T-cell (primary cell): ENCODE data around the gene IGFBP2. TPM values are rescaled to one million over a fixed set of nuclear protein-coding genes. Genes with fewer than 3 reads are reported as not detected.

Experiments used
- ATAC-seq, 4 experiments: fragments of 200-7000 bp in 3 of 4; fragments of 150-1000 bp in 1 of 4; cut with Tn5 transposase; replicated peaks in 1 of 4; 1 replicate in 3 of 4; 2 replicates in 1 of 4; pipeline ENCODE4 v1.10.0; 2021; ENCODE audit warnings: moderate library complexity in 3 of 4, mild to moderate bottlenecking in 2 of 4, moderate number of reproducible peaks in 1 of 4
- CTCF ChIA-PET, 2 donors: fragments of 300-600 bp; sonication (Branson Sonifier 250); formaldehyde crosslinking; loops; one replicate each; lab custom pipeline; 2022; ENCODE audit warnings: antibody characterized with exemption in 2 of 2; lab: Charles Lee
- POLR2A ChIA-PET, 2 donors: fragments of 300-600 bp; sonication (Branson Sonifier 250); formaldehyde crosslinking; loops; one replicate each; lab custom pipeline; 2022; ENCODE audit warnings: antibody characterized with exemption in 2 of 2; lab: Charles Lee
- DNase-seq, 35 experiments: peaks; one replicate each; pipeline versions ENCODE4 v3.0.0 to v3.0.0-alpha.2; 2013 to 2023
- H3K27ac ChIP-seq: one replicate; pipeline ENCODE4 v1.5.1; 2013; ENCODE audit warnings: low read length
- H3K27me3 ChIP-seq, 2 experiments: replicated peaks in 1 of 2; 1 replicate in 1 of 2; 2 replicates in 1 of 2; pipeline versions ENCODE4 v1.6.1 to v1.7.0; 2013; ENCODE audit warnings: low read length in 1 of 2, mixed read lengths in 1 of 2; ENCODE audit not compliant: control insufficient read depth in 2 of 2, insufficient read depth in 2 of 2; ENCODE audit errors: extremely low read depth in 1 of 2
- H3K36me3 ChIP-seq, 2 donors: 1 replicate in 1 of 2; 2 replicates in 1 of 2; pipeline versions ENCODE4 v1.6.1 to v1.7.0; 2013; ENCODE audit warnings: low read length in 1 of 2; ENCODE audit not compliant: control insufficient read depth in 2 of 2, insufficient read depth in 1 of 2; ENCODE audit errors: extremely low read depth in 1 of 2
- H3K4me1 ChIP-seq, 2 experiments: 1 replicate in 1 of 2; 2 replicates in 1 of 2; pipeline versions ENCODE4 v1.6.1 to v1.7.0; 2013; ENCODE audit warnings: low read length in 2 of 2, mixed read lengths in 1 of 2; ENCODE audit not compliant: insufficient read depth in 2 of 2, control insufficient read depth in 1 of 2; ENCODE audit errors: extremely low read depth in 1 of 2
- H3K4me3 ChIP-seq, 2 donors: 1 replicate in 1 of 2; 2 replicates in 1 of 2; pipeline versions ENCODE4 v1.5.1 to v1.7.0; 2013; ENCODE audit warnings: mild to moderate bottlenecking in 2 of 2, low read length in 1 of 2, moderate library complexity in 1 of 2; ENCODE audit not compliant: control insufficient read depth in 1 of 2; ENCODE audit errors: extremely low read depth in 1 of 2
- H3K9me3 ChIP-seq: 2 replicates; pipeline ENCODE4 v1.7.0; 2013
- H3K27ac Mint-ChIP-seq, 2 donors: one replicate each; pipeline ENCODE4 v1.8.0; 2020 to 2021; ENCODE audit warnings: mild to moderate bottlenecking in 2 of 2, mixed read lengths in 2 of 2
- H3K27me3 Mint-ChIP-seq, 2 donors: one replicate each; pipeline ENCODE4 v1.8.0; 2021 to 2022; ENCODE audit warnings: mixed read lengths in 2 of 2
- H3K36me3 Mint-ChIP-seq: one replicate; pipeline ENCODE4 v1.8.0; 2021; ENCODE audit warnings: mixed read lengths
- H3K4me1 Mint-ChIP-seq, 3 donors: one replicate each; pipeline ENCODE4 v1.8.0; 2020 to 2022; ENCODE audit warnings: mixed read lengths in 3 of 3, mild to moderate bottlenecking in 1 of 3
- H3K4me3 Mint-ChIP-seq, 3 donors: one replicate each; pipeline ENCODE4 v1.8.0; 2020 to 2022; ENCODE audit warnings: mild to moderate bottlenecking in 3 of 3, mixed read lengths in 3 of 3, moderate library complexity in 3 of 3
- H3K9me3 Mint-ChIP-seq, 3 donors: one replicate each; pipeline ENCODE4 v1.8.0; 2020 to 2022; ENCODE audit warnings: mixed read lengths in 3 of 3
- WGBS: methylation state at CpG from one replicate; pipeline ENCODE4 v1.1.5; 2013; ENCODE audit warnings: missing lambda C conversion rate; ENCODE audit not compliant: insufficient coverage; 5-methylcytosine and 5-hydroxymethylcytosine counted together
- total RNA-seq, 35 experiments: library from RNA in 6 of 35; stranded (reverse) in 6 of 35; fragments of 120-200 nt in 1 of 35; gene quantifications; one replicate each; pipeline versions ENCODE4 v1.2.1 to v1.2.4 and lab custom pipeline; 2013 to 2026

The IGFBP2 gene
- total RNA-seq, 5 donors from 2014 or later (not counting 1 experiment from before 2014, with no cell fraction given), result 0.46 to 2.1 (median 1.8) TPM; not detected in 2

DNA sequence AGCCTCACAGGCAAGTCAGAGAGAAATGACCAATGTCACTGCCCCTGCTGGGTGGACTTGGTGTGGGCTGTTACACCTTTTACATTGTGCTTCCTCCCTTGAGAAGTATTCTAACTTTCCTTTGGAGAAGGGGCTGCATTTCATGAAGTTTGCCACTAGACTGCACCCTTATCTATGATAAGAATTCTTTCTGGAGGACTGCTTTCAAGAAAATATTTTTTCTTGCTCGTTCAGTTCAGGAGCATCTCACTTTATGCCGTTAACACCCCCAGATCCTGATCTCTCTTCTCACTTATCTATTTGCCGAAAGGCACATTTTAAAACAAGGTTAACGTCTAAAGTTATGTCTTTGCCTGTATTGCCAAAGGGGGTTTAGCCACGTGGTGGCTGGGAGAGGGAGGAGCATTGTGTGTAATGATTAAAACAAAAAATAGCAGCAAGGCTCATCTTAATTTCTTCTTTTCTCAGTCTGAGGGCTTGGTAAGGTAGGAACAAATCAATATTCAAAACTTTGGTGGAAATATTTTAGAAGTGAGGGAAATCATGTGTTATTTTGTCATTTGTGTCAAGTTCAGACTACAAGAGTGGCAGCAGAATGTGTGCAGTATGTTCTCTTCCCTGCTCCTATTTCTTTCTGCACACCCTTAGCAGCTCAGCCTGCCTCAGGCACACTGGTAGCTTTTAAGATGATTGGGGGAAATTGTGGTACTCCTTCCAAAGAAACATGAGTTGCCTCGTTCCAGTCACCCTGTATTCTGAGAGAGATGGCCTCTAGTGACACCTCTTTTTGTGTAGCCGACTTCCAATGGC lies 63.7 kb downstream of the IGFBP2 start:
- CTCF ChIA-PET, result interaction anchor here (0.6 to 1.1 kb wide), 3 partner anchors 11 to 1016 kb away, joined by 3 to 5 read pairs (median 3); no protein-coding TSS in a partner anchor
- H3K36me3 ChIP-seq, result no peaks in the 10 kb centered on the region
- H3K9me3 ChIP-seq, result no peaks in the 10 kb centered on the region
- Mint-ChIP-seq H3K4me3 (no peak overlapping the region), H3K4me1 (peaks cover 22 to 37% (median 26%) of the 10 kb centered on the region in 3 donors), H3K36me3 (no peaks in the 10 kb centered on the region), H3K27ac (no peak overlapping the region), H3K9me3 (no peaks in the 10 kb centered on the region), H3K27me3 (peaks cover 40 to 63% of the 10 kb centered on the region in 2 donors)
- no peak overlapping the region for H3K4me3 ChIP-seq
- 75% methylated on average over 2 of the region's 7 CpGs for WGBS
- peaks cover 0 to 51% of the 10 kb centered on the region in 2 experiments for H3K27me3 ChIP-seq
- POLR2A ChIA-PET, result no interaction called here
- no peak overlapping the region for H3K27ac ChIP-seq
- peaks cover 6 to 34% of the 10 kb centered on the region in 2 experiments for H3K4me1 ChIP-seq
- no peak for ATAC-seq
- peak in 1 of 35 experiments; percentile 18 for DNase-seq

DNA sequence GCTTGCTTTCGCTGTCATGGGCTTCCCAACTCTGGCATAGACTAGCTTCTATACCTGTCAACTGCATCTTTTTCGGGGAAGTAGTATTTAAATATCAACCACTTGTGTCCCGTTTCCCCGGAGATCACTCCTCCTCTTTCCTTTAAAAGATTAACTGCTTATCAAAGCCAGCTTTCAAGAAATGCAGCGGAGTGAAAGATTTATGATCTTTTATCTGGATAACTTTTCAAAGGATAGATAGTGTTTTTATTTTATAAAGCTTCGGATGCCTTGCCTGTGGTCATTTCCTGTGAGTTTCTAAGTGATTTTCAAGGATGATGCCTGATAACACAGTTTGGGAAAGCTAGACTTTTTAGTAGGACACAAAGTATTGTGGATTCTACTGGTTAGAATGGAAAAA lies 65.1 kb downstream of the IGFBP2 start:
- no peaks in the 10 kb centered on the region for H3K9me3 ChIP-seq
- H3K4me3 ChIP-seq, result no peak overlapping the region
- Mint-ChIP-seq H3K4me3 (no peak overlapping the region), H3K36me3 (no peaks in the 10 kb centered on the region), H3K27ac (no peak overlapping the region), H3K9me3 (no peaks in the 10 kb centered on the region), H3K4me1 (peaks cover 12 to 25% (median 14%) of the 10 kb centered on the region in 3 donors), H3K27me3 (peaks cover 40 to 56% of the 10 kb centered on the region in 2 donors)
- peaks cover 6 to 21% of the 10 kb centered on the region in 2 experiments for H3K4me1 ChIP-seq
- ATAC-seq (no peak), DNase-seq (no peak)
- ChIA-PET POLR2A (no interaction called here), CTCF (interaction anchor here (1.0 to 1.1 kb wide), 2 partner anchors 12 to 468 kb away, joined by 3 to 4 read pairs; no protein-coding TSS in a partner anchor)
- no peak overlapping the region for H3K27ac ChIP-seq
- H3K36me3 ChIP-seq, result no peaks in the 10 kb centered on the region
- no CpG with 5 or more reads among the region's 6 CpGs for WGBS
- H3K27me3 ChIP-seq, result peaks cover 0 to 38% of the 10 kb centered on the region in 2 experiments

DNA sequence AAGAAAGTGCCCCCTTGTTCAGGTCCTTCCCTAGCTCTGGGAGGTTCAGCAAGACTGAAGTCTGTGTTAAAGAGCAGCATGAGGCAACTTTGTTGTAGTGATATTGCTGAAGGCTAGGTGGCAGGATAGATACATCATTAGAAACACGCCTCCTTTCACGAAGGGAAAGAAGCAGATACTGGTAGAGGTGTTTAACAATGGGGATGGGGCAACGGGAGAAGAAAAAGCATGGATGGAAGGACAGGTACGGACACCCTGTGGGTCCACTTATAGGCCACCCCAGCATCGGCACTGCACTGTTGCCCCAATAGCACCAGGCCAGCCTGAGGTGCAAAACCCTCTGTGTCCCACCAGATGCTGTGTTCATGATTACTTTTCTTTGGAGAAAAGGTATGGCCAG lies 65.7 kb downstream of the IGFBP2 start:
- Histone ChIP-seq H3K27me3 (peaks cover 0 to 34% of the 10 kb centered on the region in 2 experiments), H3K36me3 (no peaks in the 10 kb centered on the region), H3K27ac (no peak overlapping the region), H3K4me3 (no peak overlapping the region), H3K4me1 (peaks cover 4 to 16% of the 10 kb centered on the region in 2 experiments), H3K9me3 (no peaks in the 10 kb centered on the region)
- ChIA-PET POLR2A (no interaction called here), CTCF (interaction anchor here in 1 of 2 donors (1.0 kb wide), 1 partner anchor 467 kb away, joined by 4 read pairs; no protein-coding TSS in a partner anchor)
- DNase-seq (peak in 1 of 35 experiments; percentile 49), ATAC-seq (peak in 3 of 4 experiments; percentile 48 to 64 (median 54))
- Mint-ChIP-seq H3K9me3 (no peaks in the 10 kb centered on the region), H3K4me1 (peaks cover 8 to 20% (median 8%) of the 10 kb centered on the region in 3 donors), H3K27me3 (peaks cover 36 to 50% of the 10 kb centered on the region in 2 donors), H3K27ac (no peak overlapping the region), H3K36me3 (no peaks in the 10 kb centered on the region), H3K4me3 (no peak overlapping the region)
- WGBS, result 45% methylated on average over 2 of the region's 5 CpGs

DNA sequence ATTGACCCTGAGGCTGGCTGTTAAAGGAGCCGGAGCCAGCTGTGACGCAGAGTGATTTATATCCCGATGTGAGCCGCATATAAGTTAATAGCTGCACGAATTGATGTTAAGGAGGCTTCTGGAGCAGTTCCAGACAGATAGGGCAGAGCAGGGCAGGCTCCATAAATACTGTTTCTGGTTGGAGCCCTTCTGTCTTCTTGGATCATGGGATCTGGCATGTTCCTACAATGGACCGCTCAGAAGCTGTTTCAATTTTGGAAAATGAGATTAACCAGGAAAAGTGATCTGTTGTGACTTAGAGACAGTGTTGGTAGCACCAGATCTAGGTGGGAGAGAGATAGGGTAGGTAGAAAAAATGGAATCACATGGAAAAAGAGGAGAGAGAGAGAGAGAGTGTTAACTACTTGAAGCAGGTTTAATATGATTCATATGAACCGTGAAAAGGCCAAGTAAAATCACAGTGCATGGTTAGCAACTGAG lies 66.9 kb downstream of the IGFBP2 start:
- 86% methylated on average over 6 of the region's 7 CpGs for WGBS
- peaks cover 0 to 4% of the 10 kb centered on the region in 2 experiments for H3K4me1 ChIP-seq
- POLR2A ChIA-PET, result interaction anchor here in 1 of 2 donors (0.7 kb wide), 1 partner anchor 1959 kb away, joined by 3 read pairs; no protein-coding TSS in a partner anchor

DNA sequence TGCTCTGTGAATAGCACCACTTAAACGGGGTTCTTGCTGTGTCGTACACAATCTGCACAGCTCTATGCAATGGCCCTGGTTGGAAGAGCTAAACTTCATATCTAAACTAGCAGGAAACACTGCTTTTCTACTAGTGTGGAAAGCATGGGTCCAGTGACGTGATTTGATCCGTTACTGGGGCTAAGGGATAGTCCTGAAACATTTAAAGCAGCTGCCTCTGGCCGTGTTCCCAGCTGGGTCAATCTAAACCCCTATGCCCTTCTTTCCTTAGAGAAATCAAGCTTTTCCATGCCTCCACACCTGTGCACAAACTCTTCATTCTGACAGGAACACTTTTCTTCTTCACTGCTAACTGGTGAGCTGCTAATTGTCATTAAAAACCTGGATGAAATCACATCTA lies 67.6 kb downstream of the IGFBP2 start:
- H3K4me1 Mint-ChIP-seq, result peaks cover 0 to 13% (median 2%) of the 10 kb centered on the region in 3 donors
- Histone ChIP-seq H3K4me1 (no peaks in the 10 kb centered on the region), H3K27me3 (peaks cover 0 to 15% of the 10 kb centered on the region in 2 experiments), H3K27ac (no peak overlapping the region), H3K9me3 (no peaks in the 10 kb centered on the region), H3K4me3 (no peak overlapping the region), H3K36me3 (no peaks in the 10 kb centered on the region)
- 68% methylated on average over 3 of the region's 5 CpGs for WGBS
- no peaks in the 10 kb centered on the region for H3K9me3 Mint-ChIP-seq
- ATAC-seq (no peak), DNase-seq (no peak)
- ChIA-PET POLR2A (no interaction called here), CTCF (interaction anchor here in 1 of 2 donors (0.8 kb wide), 1 partner anchor 1013 kb away, joined by 3 read pairs; no protein-coding TSS in a partner anchor)
- H3K4me3 Mint-ChIP-seq, result no peak overlapping the region
- no peak overlapping the region for H3K27ac Mint-ChIP-seq
- H3K27me3 Mint-ChIP-seq, result peaks cover 26 to 34% of the 10 kb centered on the region in 2 donors
- H3K36me3 Mint-ChIP-seq, result no peaks in the 10 kb centered on the region

More for the DNA sequence above, 66.9 kb downstream of the IGFBP2 start:
- Mint-ChIP-seq H3K27ac (no peak overlapping the region), H3K36me3 (no peaks in the 10 kb centered on the region), H3K9me3 (no peaks in the 10 kb centered on the region), H3K27me3 (peaks cover 28 to 38% of the 10 kb centered on the region in 2 donors), H3K4me3 (no peak overlapping the region), H3K4me1 (peaks cover 0 to 13% (median 2%) of the 10 kb centered on the region in 3 donors)
- DNase-seq, result no peak
- no peaks in the 10 kb centered on the region for H3K36me3 ChIP-seq
- ATAC-seq, result no peak
- H3K27ac ChIP-seq, result no peak overlapping the region
- no peak overlapping the region for H3K4me3 ChIP-seq
- H3K9me3 ChIP-seq, result no peaks in the 10 kb centered on the region
- CTCF ChIA-PET, result interaction anchor here in 1 of 2 donors (0.8 kb wide), 1 partner anchor 1013 kb away, joined by 3 read pairs; no protein-coding TSS in a partner anchor
- peaks cover 0 to 22% of the 10 kb centered on the region in 2 experiments for H3K27me3 ChIP-seq

DNA sequence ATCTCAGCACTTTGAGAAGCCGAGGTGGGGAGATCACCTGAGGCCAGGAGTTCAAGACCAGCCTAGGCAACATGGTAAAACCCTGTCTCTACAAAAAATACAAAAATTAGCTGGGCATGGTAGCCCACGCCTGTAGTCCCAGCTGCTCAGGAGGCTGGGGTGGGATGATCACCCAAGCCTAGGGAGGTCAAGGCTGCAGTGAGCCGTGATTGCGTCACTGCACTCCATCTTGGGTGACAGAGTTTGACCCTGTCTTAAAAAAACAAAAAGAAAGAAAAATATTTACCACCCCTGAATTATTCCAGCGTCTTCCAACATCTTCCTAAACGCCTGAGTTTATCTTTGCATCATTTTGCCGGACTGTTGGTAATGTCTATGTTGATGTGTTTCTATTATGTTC lies 68.3 kb downstream of the IGFBP2 start:
- CTCF ChIA-PET, result interaction anchor here in 1 of 2 donors (0.6 kb wide), 1 partner anchor 1351 kb away, joined by 3 read pairs; no protein-coding TSS in a partner anchor
- Histone ChIP-seq H3K4me1 (no peaks in the 10 kb centered on the region), H3K27me3 (peaks cover 0 to 9% of the 10 kb centered on the region in 2 experiments), H3K4me3 (no peak overlapping the region), H3K27ac (no peak overlapping the region), H3K36me3 (no peaks in the 10 kb centered on the region), H3K9me3 (no peaks in the 10 kb centered on the region)
- H3K36me3 Mint-ChIP-seq, result no peaks in the 10 kb centered on the region
- POLR2A ChIA-PET, result interaction anchor here in 1 of 2 donors (0.6 kb wide), 1 partner anchor 525 kb away, joined by 3 read pairs; no protein-coding TSS in a partner anchor
- H3K27me3 Mint-ChIP-seq, result peaks cover 19 to 27% of the 10 kb centered on the region in 2 donors
- WGBS, result no CpG with 5 or more reads among the region's 7 CpGs
- H3K4me1 Mint-ChIP-seq, result peaks cover 0 to 5% (median 2%) of the 10 kb centered on the region in 3 donors
- H3K27ac Mint-ChIP-seq, result no peak overlapping the region
- ATAC-seq (no peak), DNase-seq (no peak)
- no peak overlapping the region for H3K4me3 Mint-ChIP-seq
- no peaks in the 10 kb centered on the region for H3K9me3 Mint-ChIP-seq
